Peyer's patch (tissue), 4 donors: ENCODE measurements around the gene RPP14.

Experiments used
- CTCF ChIP-seq, 6 experiments: fragments of 450-650 bp in 4 of 6; fragments of 200-600 bp in 2 of 6; sonication (generic) in 1 of 6; IDR thresholded peaks; one replicate each; pipeline ENCODE4 v1.5.1; 2017 to 2019; ENCODE audit warnings: antibody characterized with exemption in 6 of 6, mild to moderate bottlenecking in 3 of 6, moderate library complexity in 1 of 6
- POLR2A ChIP-seq, 2 donors: fragments of 450-650 bp; IDR thresholded peaks; one replicate each; pipeline ENCODE4 v1.5.1; 2017; ENCODE audit warnings: antibody characterized with exemption in 2 of 2, mild to moderate bottlenecking in 2 of 2, moderate library complexity in 2 of 2

DNA sequence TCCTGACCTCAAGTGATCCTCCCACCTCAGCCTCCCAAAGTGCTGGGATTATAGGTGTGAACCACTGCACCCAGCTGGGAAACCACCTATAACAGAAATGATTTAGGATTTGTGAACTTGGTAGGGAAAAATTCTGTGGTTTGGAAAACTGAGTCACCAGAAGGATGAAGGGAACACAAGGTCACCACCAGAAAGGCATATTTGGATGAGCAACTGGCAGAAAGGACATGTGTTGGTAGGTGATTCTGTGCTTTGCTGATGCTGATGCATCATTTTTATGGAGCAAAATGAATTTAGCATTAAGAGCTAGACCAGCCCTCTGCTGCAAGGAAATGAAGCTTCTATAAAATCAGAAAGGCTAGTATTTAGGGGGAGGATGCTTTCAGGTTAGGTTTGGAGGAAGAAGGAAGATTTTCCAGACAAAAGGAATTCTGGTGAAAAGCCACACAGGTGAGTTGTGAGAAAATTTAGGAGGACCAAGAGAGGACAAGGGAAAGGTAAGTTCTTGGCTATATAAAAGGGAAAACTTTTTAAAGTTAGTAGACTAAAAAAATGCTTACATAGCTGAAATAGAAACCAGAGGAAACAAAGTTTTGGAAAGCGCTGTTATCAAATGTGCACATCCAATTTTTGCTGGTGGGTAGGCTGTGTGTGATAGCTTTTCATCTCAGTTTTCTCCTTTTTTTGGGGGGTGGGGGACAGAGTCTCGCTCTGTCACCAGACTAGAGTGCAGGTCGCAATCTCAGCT is 30.3 kb downstream of the RPP14 start:
- TF ChIP-seq CTCF (IDR thresholded peaks at IDR 0.05): no peak
- no peak for TF ChIP-seq POLR2A (IDR thresholded peaks at IDR 0.05)
